ENCODE results near the gene TEX19.

TEX19 gene

DNA sequence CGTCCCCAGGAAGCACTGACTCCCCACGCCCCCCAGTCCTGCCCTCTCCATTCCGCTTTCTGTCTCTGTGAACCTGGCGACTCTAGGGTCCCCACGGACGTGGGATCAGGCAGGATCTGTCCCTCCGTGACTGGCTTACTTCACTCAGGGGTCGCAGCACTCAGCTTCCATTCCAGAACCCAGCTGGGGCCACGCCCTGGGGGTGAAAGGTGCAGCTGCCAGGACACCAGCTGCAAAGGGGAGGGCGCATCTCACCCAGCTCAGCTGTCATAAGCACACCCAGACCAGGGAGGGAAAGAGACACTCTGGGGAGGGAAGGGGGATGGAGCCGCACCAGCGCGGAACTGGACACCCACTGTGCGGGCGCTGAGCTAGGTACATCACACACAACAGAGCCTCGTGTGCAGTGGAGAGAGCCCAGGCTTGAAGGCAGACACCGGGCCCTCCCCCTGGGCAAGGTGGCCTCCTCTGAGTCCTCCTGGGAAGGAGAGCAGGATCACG is 40.6 kb downstream of the TEX19 start:
- Histone ChIP-seq H3K27me3 (ENCODE audit: insufficient read depth, low read length, poor library complexity) (no peaks in the 10 kb centered on the region), H3K4me3 (ENCODE audit: low read length) (no peak overlapping the region), H4K8ac (ENCODE audit: low read depth, low read length) (no peak overlapping the region), H3K36me3 (ENCODE audit: control insufficient read depth, insufficient read depth, low read length) (no peaks in the 10 kb centered on the region), H2BK15ac (replicated peaks; ENCODE audit: low read depth) (no peak overlapping the region), H3K4me1 (ENCODE audit: control insufficient read depth, low read depth, low read length) (no peaks in the 10 kb centered on the region), H3K4ac (ENCODE audit: low read depth, low read length) (no peak overlapping the region), H3K18ac (ENCODE audit: low read length) (no peak overlapping the region), H3K79me1 (ENCODE audit: low read length) (no peaks in the 10 kb centered on the region), H3K27ac (ENCODE audit: low read depth, low read length) (no peak overlapping the region), H3K56ac (ENCODE audit: low read length) (no peak overlapping the region), H3K9ac (ENCODE audit: low read length) (no peak overlapping the region), H2AK5ac (ENCODE audit: low read length) (no peak overlapping the region), H2BK120ac (ENCODE audit: low read depth, low read length) (no peak overlapping the region), H3K4me2 (ENCODE audit: low read length) (no peak overlapping the region), H3K79me2 (ENCODE audit: control insufficient read depth, insufficient read depth, low read length) (no peaks in the 10 kb centered on the region), H2BK5ac (ENCODE audit: low read length) (no peak overlapping the region), H3K23ac (ENCODE audit: low read length) (no peak overlapping the region), H4K5ac (ENCODE audit: low read length) (no peak overlapping the region)
- WGBS (ENCODE audit: extremely low coverage, insufficient coverage, low lambda C conversion rate) = no CpG with 5 or more reads among the region's 18 CpGs
- no peak for DNase-seq

DNA sequence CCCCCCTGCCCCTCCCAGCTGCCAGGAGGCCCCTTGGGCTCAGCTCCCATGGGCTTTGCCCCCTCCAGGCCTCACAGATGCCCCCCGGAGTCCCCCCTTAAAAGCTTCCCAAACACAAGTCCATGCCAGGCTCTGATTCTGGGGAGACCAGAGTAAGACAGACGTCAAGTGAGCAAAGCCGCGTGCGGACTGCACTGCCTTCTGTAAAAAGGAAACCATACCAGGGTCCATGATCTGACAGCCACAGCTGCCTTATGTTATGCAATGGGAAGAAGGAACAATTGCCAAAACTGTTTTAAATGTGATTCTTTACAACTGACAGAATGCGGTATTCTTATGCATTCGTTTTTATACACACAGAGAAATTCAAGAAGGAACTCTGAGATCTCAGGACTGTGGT is 41.2 kb downstream of the TEX19 start:
- H3K4me1 ChIP-seq (ENCODE audit: control insufficient read depth, low read depth, low read length) = no peaks in the 10 kb centered on the region
- no CpG with 5 or more reads among the region's 7 CpGs for WGBS (ENCODE audit: extremely low coverage, insufficient coverage, low lambda C conversion rate)
- no peaks in the 10 kb centered on the region for H3K27me3 ChIP-seq (ENCODE audit: insufficient read depth, low read length, poor library complexity)
- no peak for DNase-seq
- no peak overlapping the region for H2BK5ac ChIP-seq (ENCODE audit: low read length)
- no peak overlapping the region for H2AK5ac ChIP-seq (ENCODE audit: low read length)
- no peak overlapping the region for H3K27ac ChIP-seq (ENCODE audit: low read depth, low read length)
- no peak overlapping the region for H4K8ac ChIP-seq (ENCODE audit: low read depth, low read length)
- no peak overlapping the region for H3K56ac ChIP-seq (ENCODE audit: low read length)
- H3K18ac ChIP-seq (ENCODE audit: low read length) = no peak overlapping the region
- H4K5ac ChIP-seq (ENCODE audit: low read length) = no peak overlapping the region
- H3K79me2 ChIP-seq (ENCODE audit: control insufficient read depth, insufficient read depth, low read length) = no peaks in the 10 kb centered on the region
- H3K23ac ChIP-seq (ENCODE audit: low read length) = no peak overlapping the region
- no peak overlapping the region for H3K4me3 ChIP-seq (ENCODE audit: low read length)
- no peak overlapping the region for H3K9ac ChIP-seq (ENCODE audit: low read length)
- H2BK15ac ChIP-seq (replicated peaks; ENCODE audit: low read depth) = no peak overlapping the region
- H2BK120ac ChIP-seq (ENCODE audit: low read depth, low read length) = no peak overlapping the region
- H3K4ac ChIP-seq (ENCODE audit: low read depth, low read length) = no peak overlapping the region
- H3K4me2 ChIP-seq (ENCODE audit: low read length) = no peak overlapping the region
- no peaks in the 10 kb centered on the region for H3K79me1 ChIP-seq (ENCODE audit: low read length)
- no peaks in the 10 kb centered on the region for H3K36me3 ChIP-seq (ENCODE audit: control insufficient read depth, insufficient read depth, low read length)

GRCh38 chr17:82400830-82401229 is 41.8 kb downstream of the TEX19 start:
- Histone ChIP-seq H2BK5ac (ENCODE audit: low read length) (no peak overlapping the region), H3K36me3 (ENCODE audit: control insufficient read depth, insufficient read depth, low read length) (no peaks in the 10 kb centered on the region), H3K27me3 (ENCODE audit: insufficient read depth, low read length, poor library complexity) (no peaks in the 10 kb centered on the region), H2BK120ac (ENCODE audit: low read depth, low read length) (no peak overlapping the region), H2BK15ac (replicated peaks; ENCODE audit: low read depth) (no peak overlapping the region), H3K4me1 (ENCODE audit: control insufficient read depth, low read depth, low read length) (no peaks in the 10 kb centered on the region), H3K23ac (ENCODE audit: low read length) (no peak overlapping the region), H3K27ac (ENCODE audit: low read depth, low read length) (no peak overlapping the region), H3K79me2 (ENCODE audit: control insufficient read depth, insufficient read depth, low read length) (no peaks in the 10 kb centered on the region), H4K8ac (ENCODE audit: low read depth, low read length) (no peak overlapping the region), H3K18ac (ENCODE audit: low read length) (no peak overlapping the region), H2AK5ac (ENCODE audit: low read length) (no peak overlapping the region), H3K79me1 (ENCODE audit: low read length) (no peaks in the 10 kb centered on the region), H3K4ac (ENCODE audit: low read depth, low read length) (no peak overlapping the region), H3K56ac (ENCODE audit: low read length) (no peak overlapping the region), H4K5ac (ENCODE audit: low read length) (no peak overlapping the region), H3K4me3 (ENCODE audit: low read length) (no peak overlapping the region), H3K9ac (ENCODE audit: low read length) (no peak overlapping the region), H3K4me2 (ENCODE audit: low read length) (no peak overlapping the region)
- DNase-seq = no peak
- no CpG with 5 or more reads among the region's 19 CpGs for WGBS (ENCODE audit: extremely low coverage, insufficient coverage, low lambda C conversion rate)

DNA sequence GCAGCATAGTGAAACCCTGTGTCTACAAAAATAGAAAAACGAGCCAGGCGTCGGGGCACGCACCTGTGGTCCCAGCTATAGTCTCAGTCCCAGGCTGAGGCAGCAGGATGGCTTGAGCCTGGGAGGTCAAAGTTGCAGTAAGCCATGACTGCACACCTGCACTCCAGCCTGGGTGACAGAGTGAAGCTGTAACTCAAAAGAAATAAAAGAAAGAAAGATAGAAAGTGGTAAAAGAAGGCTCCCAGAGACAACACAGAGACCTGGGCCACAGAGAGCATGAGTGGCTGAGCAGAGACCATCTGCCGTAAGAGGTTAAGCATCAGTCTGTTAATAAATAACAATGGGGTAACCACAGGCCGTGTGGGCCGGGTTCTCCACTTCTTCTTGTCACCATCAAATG is 43.8 kb downstream of the TEX19 start:
- no peak overlapping the region for H4K8ac ChIP-seq (ENCODE audit: low read depth, low read length)
- no peaks in the 10 kb centered on the region for H3K27me3 ChIP-seq (ENCODE audit: insufficient read depth, low read length, poor library complexity)
- H2BK5ac ChIP-seq (ENCODE audit: low read length) = no peak overlapping the region

GRCh38 chr17:82403662-82404660 is 44.9 kb downstream of the TEX19 start:
- Histone ChIP-seq H3K9ac (ENCODE audit: low read length) (no peak overlapping the region), H3K36me3 (ENCODE audit: control insufficient read depth, insufficient read depth, low read length) (no peaks in the 10 kb centered on the region)
- no peak for DNase-seq

More for the DNA sequence above, 43.8 kb downstream of the TEX19 start:
- no peaks in the 10 kb centered on the region for H3K36me3 ChIP-seq (ENCODE audit: control insufficient read depth, insufficient read depth, low read length)
- H3K4ac ChIP-seq (ENCODE audit: low read depth, low read length) = no peak overlapping the region
- H2BK15ac ChIP-seq (replicated peaks; ENCODE audit: low read depth) = no peak overlapping the region
- no peak overlapping the region for H2AK5ac ChIP-seq (ENCODE audit: low read length)
- no peak overlapping the region for H3K4me3 ChIP-seq (ENCODE audit: low read length)
- no peak overlapping the region for H3K4me2 ChIP-seq (ENCODE audit: low read length)
- H3K79me1 ChIP-seq (ENCODE audit: low read length) = no peaks in the 10 kb centered on the region
- no peak overlapping the region for H3K18ac ChIP-seq (ENCODE audit: low read length)
- H3K4me1 ChIP-seq (ENCODE audit: control insufficient read depth, low read depth, low read length) = no peaks in the 10 kb centered on the region
- no peak overlapping the region for H4K5ac ChIP-seq (ENCODE audit: low read length)
- H3K56ac ChIP-seq (ENCODE audit: low read length) = no peak overlapping the region
- WGBS (ENCODE audit: extremely low coverage, insufficient coverage, low lambda C conversion rate) = no CpG with 5 or more reads among the region's 7 CpGs
- H3K9ac ChIP-seq (ENCODE audit: low read length) = no peak overlapping the region
- no peak for DNase-seq
- H3K23ac ChIP-seq (ENCODE audit: low read length) = no peak overlapping the region
- H3K27ac ChIP-seq (ENCODE audit: low read depth, low read length) = no peak overlapping the region
- no peaks in the 10 kb centered on the region for H3K79me2 ChIP-seq (ENCODE audit: control insufficient read depth, insufficient read depth, low read length)
- H2BK120ac ChIP-seq (ENCODE audit: low read depth, low read length) = no peak overlapping the region

More at GRCh38 chr17:82403662-82404660, 44.9 kb downstream of the TEX19 start:
- no peak overlapping the region for H3K27ac ChIP-seq (ENCODE audit: low read depth, low read length)
- no peak overlapping the region for H3K4me3 ChIP-seq (ENCODE audit: low read length)
- no peak overlapping the region for H2BK5ac ChIP-seq (ENCODE audit: low read length)
- no peak overlapping the region for H3K56ac ChIP-seq (ENCODE audit: low read length)
- H3K4me2 ChIP-seq (ENCODE audit: low read length) = no peak overlapping the region
- H3K23ac ChIP-seq (ENCODE audit: low read length) = no peak overlapping the region
- H3K79me2 ChIP-seq (ENCODE audit: control insufficient read depth, insufficient read depth, low read length) = no peaks in the 10 kb centered on the region
- no peaks in the 10 kb centered on the region for H3K27me3 ChIP-seq (ENCODE audit: insufficient read depth, low read length, poor library complexity)
- H4K5ac ChIP-seq (ENCODE audit: low read length) = no peak overlapping the region
- no CpG with 5 or more reads among the region's 67 CpGs for WGBS (ENCODE audit: extremely low coverage, insufficient coverage, low lambda C conversion rate)
- no peaks in the 10 kb centered on the region for H3K4me1 ChIP-seq (ENCODE audit: control insufficient read depth, low read depth, low read length)
- H3K18ac ChIP-seq (ENCODE audit: low read length) = no peak overlapping the region
- H4K8ac ChIP-seq (ENCODE audit: low read depth, low read length) = no peak overlapping the region
- H2BK15ac ChIP-seq (replicated peaks; ENCODE audit: low read depth) = no peak overlapping the region
- H3K79me1 ChIP-seq (ENCODE audit: low read length) = no peaks in the 10 kb centered on the region
- H2AK5ac ChIP-seq (ENCODE audit: low read length) = no peak overlapping the region
- H3K4ac ChIP-seq (ENCODE audit: low read depth, low read length) = no peak overlapping the region
- no peak overlapping the region for H2BK120ac ChIP-seq (ENCODE audit: low read depth, low read length)

Measured in mesendoderm (in vitro differentiated cells).